AG09319 (cell line): ENCODE data around the gene CYTIP.
"Not testable (repeated sequence)": the region's sequence is repeated elsewhere in the genome, so short reads cannot be mapped to it uniquely, and the experiment has no call there.

Source experiments
- DNase-seq: peaks from one replicate; pipeline ENCODE4 v3.0.0-alpha.2; 2010; ENCODE audit warnings: low read depth; ENCODE audit errors: extremely low read depth
- TF ChIP-seq, protein P1 (sequence below): IDR thresholded peaks from 2 replicates; pipeline ENCODE4 v1.5.1; 2011; ENCODE audit warnings: low read depth, mild to moderate bottlenecking, inconsistent platforms, low read length, moderate library complexity

CYTIP gene

DNA sequence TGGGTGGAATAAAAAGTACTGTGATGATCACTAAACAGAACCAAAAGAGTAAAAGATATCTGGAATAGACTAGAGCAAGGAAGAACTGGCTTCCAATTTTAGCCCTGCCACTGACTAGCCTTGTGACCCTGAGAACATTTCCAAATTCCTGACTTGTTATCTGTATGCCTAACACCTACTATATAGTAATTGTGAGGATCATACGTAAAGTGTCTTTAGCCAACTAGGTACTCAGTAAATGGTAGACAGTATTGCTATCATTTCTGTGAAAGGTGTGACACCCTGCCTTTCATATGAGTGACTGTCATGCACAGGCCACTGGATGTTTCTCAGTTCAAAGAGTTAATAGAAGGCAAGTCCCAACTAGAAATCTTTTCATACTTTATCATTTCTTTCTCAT, 29.8 kb downstream of the CYTIP start:
- no peak for DNase-seq
- TF ChIP-seq, protein P1, sequence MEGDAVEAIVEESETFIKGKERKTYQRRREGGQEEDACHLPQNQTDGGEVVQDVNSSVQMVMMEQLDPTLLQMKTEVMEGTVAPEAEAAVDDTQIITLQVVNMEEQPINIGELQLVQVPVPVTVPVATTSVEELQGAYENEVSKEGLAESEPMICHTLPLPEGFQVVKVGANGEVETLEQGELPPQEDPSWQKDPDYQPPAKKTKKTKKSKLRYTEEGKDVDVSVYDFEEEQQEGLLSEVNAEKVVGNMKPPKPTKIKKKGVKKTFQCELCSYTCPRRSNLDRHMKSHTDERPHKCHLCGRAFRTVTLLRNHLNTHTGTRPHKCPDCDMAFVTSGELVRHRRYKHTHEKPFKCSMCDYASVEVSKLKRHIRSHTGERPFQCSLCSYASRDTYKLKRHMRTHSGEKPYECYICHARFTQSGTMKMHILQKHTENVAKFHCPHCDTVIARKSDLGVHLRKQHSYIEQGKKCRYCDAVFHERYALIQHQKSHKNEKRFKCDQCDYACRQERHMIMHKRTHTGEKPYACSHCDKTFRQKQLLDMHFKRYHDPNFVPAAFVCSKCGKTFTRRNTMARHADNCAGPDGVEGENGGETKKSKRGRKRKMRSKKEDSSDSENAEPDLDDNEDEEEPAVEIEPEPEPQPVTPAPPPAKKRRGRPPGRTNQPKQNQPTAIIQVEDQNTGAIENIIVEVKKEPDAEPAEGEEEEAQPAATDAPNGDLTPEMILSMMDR, result no peak

DNA sequence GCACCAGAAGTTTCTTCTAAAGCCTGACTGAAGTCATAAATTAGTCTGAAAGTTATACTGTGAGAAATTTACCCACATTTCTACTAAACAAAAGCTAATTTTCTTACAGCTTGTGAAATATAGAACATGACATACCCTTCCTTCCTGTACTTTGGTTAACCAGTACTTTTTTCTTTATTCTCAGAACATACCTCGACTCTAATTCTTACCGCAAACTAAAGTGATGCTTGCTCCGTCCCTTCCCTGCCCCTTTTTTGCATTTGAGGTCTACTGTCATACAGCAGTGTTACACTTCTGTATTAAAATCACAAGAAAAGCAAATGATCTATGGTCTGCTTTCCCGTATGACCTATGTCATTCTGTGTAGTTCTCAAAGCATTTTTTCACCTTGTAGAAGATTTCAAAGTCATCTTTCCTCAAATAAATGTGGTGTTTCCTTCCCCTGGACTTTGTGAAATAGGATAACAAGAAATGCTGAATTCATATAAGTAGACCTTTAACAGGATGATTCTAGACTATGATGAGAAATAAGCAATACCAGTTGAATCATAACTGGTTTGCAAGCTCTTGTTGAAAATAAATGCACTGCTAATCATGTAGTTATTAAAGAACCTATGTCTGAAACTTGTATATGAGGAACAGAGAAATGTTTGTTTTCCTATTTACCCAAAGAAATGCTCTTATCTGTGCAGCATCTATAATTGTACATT, 30.4 kb downstream of the CYTIP start:
- DNase-seq, result no peak
- TF ChIP-seq, protein P1, result no peak

DNA sequence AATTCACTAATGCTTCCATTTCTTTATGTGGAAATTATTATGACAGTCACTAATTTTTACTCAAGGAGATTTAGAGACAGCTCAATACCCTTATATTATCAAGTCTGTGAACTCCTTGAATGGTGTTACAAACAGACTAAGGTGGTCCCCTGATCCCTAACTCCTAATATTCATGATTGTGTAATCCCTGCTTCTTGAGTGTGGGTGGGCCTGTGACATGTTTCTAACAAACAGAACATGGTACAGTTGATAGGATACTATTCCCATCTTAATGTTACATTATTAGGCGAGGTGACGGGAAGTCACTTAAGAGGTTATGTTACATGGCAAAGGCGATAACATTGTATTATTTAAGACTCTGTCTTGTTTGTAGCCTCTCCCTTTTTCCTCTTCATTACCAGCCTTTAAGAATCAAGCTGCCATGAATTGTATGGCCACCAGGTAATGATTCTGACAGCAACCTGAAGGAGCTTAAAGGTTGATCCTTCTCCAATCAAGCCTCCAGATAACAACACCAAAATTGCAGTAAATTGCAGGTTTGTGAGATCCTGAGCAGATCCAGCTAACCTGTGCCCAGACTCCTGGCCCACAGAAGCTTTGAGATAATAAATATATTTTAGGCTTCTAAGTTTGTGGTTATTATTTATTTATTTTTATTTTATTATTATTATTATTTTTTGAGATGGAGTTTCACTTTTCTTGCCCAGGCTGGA, 32.1 kb downstream of the CYTIP start:
- no peak for DNase-seq
- TF ChIP-seq, protein P1, result no peak

DNA sequence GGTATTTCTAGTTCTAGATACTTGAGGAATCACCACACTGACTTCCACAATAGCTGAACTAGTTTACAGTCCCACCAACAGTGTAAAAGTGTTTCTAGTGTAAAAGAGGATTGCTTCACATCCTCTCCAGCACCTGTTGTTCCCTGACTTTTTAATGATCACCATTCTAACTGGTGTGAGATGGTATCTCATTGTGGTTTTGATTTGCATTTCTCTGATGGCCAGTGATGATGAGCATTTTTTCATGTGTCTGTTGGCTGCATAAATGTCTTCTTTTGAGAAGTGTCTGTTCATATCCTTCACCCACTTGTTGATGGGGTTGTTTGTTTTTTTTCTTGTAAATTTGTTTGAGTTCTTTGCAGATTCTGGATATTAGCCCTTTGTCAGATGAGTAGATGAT, 38.5 kb downstream of the CYTIP start:
- DNase-seq, result not testable (repeated sequence)

DNA sequence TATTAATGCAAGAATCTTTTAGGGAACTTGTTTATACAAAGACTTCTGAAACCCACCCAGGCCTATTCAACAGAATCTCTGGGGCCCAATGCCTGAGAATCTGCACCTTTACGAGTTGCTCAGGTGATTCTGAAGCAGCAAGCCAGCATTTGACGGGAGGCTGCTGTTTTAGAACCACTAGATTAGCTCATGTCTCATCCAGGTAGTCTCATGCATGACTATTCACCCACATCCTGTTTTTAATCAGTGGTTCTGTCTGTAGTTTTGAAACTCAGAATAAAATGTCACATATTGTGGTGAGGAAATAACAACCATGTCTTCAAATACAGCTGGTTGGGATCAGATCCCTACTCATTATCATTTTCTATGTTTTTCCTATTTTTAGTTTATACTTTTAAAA, 39.5 kb downstream of the CYTIP start:
- TF ChIP-seq, protein P1, result no peak
- DNase-seq, result no peak

DNA sequence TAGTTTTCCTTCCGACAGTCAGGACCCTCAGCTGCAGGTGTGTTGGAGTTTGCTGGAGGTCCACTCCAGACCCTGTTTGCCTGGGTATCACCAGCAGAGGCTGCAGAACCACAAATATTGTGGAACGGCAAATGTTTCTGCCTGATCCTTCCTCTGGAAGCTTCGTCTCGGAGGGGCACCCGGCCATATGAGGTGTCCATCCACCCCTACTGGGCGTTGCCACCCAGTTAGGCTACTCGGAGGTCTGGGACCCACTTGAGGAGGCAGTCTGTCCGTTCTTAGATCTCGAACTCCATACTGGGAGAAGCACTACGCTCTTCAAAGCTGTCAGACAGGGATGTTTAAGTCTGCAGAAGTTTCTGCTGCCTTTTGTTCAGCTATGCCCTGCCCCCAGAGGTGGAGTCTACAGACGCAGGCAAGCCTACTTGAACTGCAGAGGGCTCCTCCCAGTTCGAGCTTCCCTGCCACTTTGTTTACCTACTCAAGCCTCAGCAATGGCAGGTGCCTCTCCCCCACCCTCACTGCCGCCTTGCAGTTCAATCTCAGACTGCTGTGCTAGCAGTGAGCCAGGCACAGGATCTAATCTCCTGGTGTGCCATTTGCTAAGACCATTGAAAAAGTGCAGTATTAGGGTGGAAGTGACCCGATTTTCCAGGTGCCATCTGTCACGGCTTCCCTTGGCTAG, 40.9 kb downstream of the CYTIP start:
- not testable (repeated sequence) for DNase-seq

DNA sequence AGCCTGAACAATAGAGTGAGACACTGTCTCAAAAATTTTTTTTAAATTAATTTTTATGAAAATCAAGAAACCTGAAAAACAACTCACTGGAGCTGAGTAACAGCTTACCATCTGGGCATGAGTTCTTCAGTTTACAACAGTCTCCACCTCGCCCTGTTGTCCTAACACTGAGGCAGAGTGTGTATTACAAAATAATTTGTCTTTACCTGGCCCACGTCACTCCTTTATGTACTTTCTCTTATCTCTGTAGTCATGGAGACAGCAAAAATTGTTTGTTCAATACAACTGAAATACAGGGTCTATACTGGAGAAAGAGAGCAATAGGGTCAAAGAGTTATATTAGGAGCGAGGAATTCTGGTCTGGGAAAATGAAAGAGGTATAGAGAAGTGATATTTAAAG, 48.1 kb downstream of the CYTIP start:
- no peak for DNase-seq
- TF ChIP-seq, protein P1, result no peak

DNA sequence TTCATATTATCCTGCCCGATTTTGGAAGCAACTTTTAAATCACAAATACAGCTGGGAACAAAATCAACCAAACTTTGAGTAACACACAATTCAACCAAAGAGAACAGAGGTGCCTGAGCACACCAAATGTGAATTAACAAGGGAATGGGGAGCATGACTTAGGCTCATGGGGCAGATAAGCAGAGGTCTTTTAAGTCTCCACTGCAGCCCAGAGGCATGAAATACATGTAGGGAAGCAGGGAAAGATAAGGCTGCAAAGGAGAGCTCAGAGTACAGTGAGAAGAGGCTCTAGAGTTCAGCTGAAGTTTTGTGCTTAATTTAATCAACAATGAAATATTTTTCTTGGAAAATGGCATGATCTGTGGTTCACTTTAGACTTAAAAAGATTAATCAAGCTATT, 49.0 kb downstream of the CYTIP start:
- TF ChIP-seq, protein P1, result no peak
- no peak for DNase-seq
